HCT116 (cell line): ENCODE results near the gene HRG. TPM values are rescaled to one million over a fixed set of nuclear protein-coding genes. Genes with fewer than 3 reads are reported as not detected.

Experiments
- ATAC-seq: fragments of 200-7000 bp; cut with Tn5 transposase; 2 replicates; pipeline ENCODE4 v1.9.1; 2020; ENCODE audit warnings: mild to moderate bottlenecking, moderate library complexity
- BruUV-seq: library from RNA; stranded (reverse); fragments of 400-500 nt; replicated peaks from 2 replicates; lab custom pipeline; 2021; lab: Mats Ljungman, UMichigan
- CTCF ChIA-PET: fragments of 300-600 bp; sonication (Branson Sonifier 250); formaldehyde crosslinking; loops from one replicate; lab custom pipeline; 2021; ENCODE audit warnings: antibody characterized with exemption; lab: Charles Lee
- POLR2A ChIA-PET: fragments of 300-600, 350-600 bp; sonication (Branson Sonifier 250); formaldehyde crosslinking; loops from one replicate; lab custom pipeline; 2021; ENCODE audit warnings: antibody characterized with exemption; lab: Charles Lee
- RAD21 ChIA-PET, 2 experiments: fragments of 300-600 bp; sonication (Branson Sonifier 250); formaldehyde crosslinking; loops; one replicate each; lab custom pipeline; 2023; ENCODE audit warnings: low total read pairs in 2 of 2; ENCODE audit not compliant: uncharacterized antibody in 2 of 2, unreplicated experiment in 2 of 2, low non-redundant PET in 1 of 2; lab: Charles Lee
- DNase-seq: peaks from one replicate; pipeline ENCODE4 v3.0.0-alpha.2; 2010; ENCODE audit warnings: low read depth, low spot score
- H2AFZ ChIP-seq: fragments of 200-600 bp; shearing (Covaris generic), sonication (generic); 2 replicates; pipeline ENCODE4 v1.6.1; 2017; ENCODE audit warnings: low read depth, mixed run types, mixed read lengths, antibody characterized with exemption, low read length; ENCODE audit not compliant: poor library complexity, severe bottlenecking
- H3K27ac ChIP-seq: 2 replicates; pipeline ENCODE4 v1.5.1; 2012; ENCODE audit warnings: low read depth, low read length
- H3K27me3 ChIP-seq: fragments of 200-600 bp; sonication (generic); 2 replicates; pipeline ENCODE4 v1.6.1; 2016; ENCODE audit warnings: mixed run types, low read length, mixed read lengths; ENCODE audit not compliant: insufficient read depth
- H3K36me3 ChIP-seq, 2 experiments: fragments of 200-500 bp in 1 of 2; fragments of 200-600 bp in 1 of 2; sonication (Bioruptor generic) in 1 of 2; sonication (generic) in 1 of 2; 2 replicates each; pipeline versions ENCODE4 v1.5.1 to v1.6.1; 2014 to 2016; ENCODE audit warnings: low read length in 2 of 2, inconsistent platforms in 1 of 2, mixed read lengths in 1 of 2, mixed run types in 1 of 2; ENCODE audit not compliant: insufficient read depth in 2 of 2, control insufficient read depth in 1 of 2
- H3K4me1 ChIP-seq, 2 experiments: fragments of 200-600 bp in 1 of 2; sonication (generic) in 1 of 2; 2 replicates each; pipeline versions ENCODE4 v1.5.1 to v1.6.1; 2012 to 2017; ENCODE audit warnings: low read length in 2 of 2, inconsistent platforms in 1 of 2, mild to moderate bottlenecking in 1 of 2, mixed read lengths in 1 of 2, mixed run types in 1 of 2, moderate library complexity in 1 of 2; ENCODE audit not compliant: insufficient read depth in 2 of 2, control insufficient read depth in 1 of 2
- H3K4me2 ChIP-seq: fragments of 200-600 bp; sonication (generic); 2 replicates; pipeline ENCODE4 v1.6.1; 2017; ENCODE audit warnings: mixed run types, low read length, mixed read lengths
- H3K4me3 ChIP-seq, 2 experiments: fragments of 200-600 bp in 1 of 2; sonication (generic) in 1 of 2; replicated peaks in 1 of 2; 2 replicates each; pipeline ENCODE4 v1.5.1; 2011 to 2016; ENCODE audit warnings: low read length in 2 of 2, control low read depth in 1 of 2, low read depth in 1 of 2, mild to moderate bottlenecking in 1 of 2, mixed read lengths in 1 of 2, mixed run types in 1 of 2
- H3K79me2 ChIP-seq: fragments of 200-600 bp; sonication (generic); 2 replicates; pipeline ENCODE4 v1.6.1; 2017; ENCODE audit warnings: mild to moderate bottlenecking, mixed run types, low read length, moderate library complexity, mixed read lengths; ENCODE audit not compliant: insufficient read depth
- H3K9ac ChIP-seq: fragments of 200-600 bp; sonication (generic); 2 replicates; pipeline ENCODE4 v1.6.1; 2016; ENCODE audit warnings: low read length, mixed read lengths
- H3K9me2 ChIP-seq: fragments of 200-600 bp; sonication (generic), shearing (Covaris generic); 2 replicates; pipeline ENCODE4 v1.6.1; 2017; ENCODE audit warnings: mixed run types, mild to moderate bottlenecking, moderate library complexity; ENCODE audit not compliant: insufficient read depth
- H3K9me3 ChIP-seq, 2 experiments: fragments of 200-500 bp in 1 of 2; fragments of 200-600 bp in 1 of 2; sonication (Bioruptor generic) in 1 of 2; sonication (generic) in 1 of 2; 2 replicates each; pipeline ENCODE4 v1.6.1; 2014 to 2017; ENCODE audit warnings: low read length in 2 of 2, mixed read lengths in 2 of 2, inconsistent platforms in 1 of 2, low read depth in 1 of 2, mild to moderate bottlenecking in 1 of 2, mixed run types in 1 of 2, moderate library complexity in 1 of 2; ENCODE audit not compliant: control insufficient read depth in 1 of 2, insufficient read depth in 1 of 2
- H4K20me1 ChIP-seq: fragments of 200-600 bp; sonication (generic), shearing (Covaris generic); 2 replicates; pipeline ENCODE4 v1.6.1; 2017; ENCODE audit warnings: mixed run types, mild to moderate bottlenecking, moderate library complexity; ENCODE audit not compliant: insufficient read depth
- ATF3 ChIP-seq: IDR thresholded peaks from 2 replicates; pipeline ENCODE4 v1.6.1; 2012
- CEBPB ChIP-seq: IDR thresholded peaks from 2 replicates; pipeline ENCODE4 v1.6.1; 2012; ENCODE audit warnings: low read depth
- EGR1 ChIP-seq: IDR thresholded peaks from 2 replicates; pipeline ENCODE4 v1.6.1; 2012; ENCODE audit warnings: low read depth
- MAX ChIP-seq: IDR thresholded peaks from 2 replicates; pipeline ENCODE4 v1.6.1; 2012
- POLR2A ChIP-seq: IDR thresholded peaks from 2 replicates; pipeline ENCODE4 v1.7.0; 2011; ENCODE audit warnings: borderline replicate concordance; ENCODE audit not compliant: insufficient read depth, insufficient read length; ENCODE audit errors: extremely low read depth
- SP1 ChIP-seq: IDR thresholded peaks from 2 replicates; pipeline ENCODE4 v1.6.1; 2012; ENCODE audit warnings: low read depth
- ZNF274 ChIP-seq: fragments of 200-500 bp; sonication (Bioruptor generic); IDR thresholded peaks from 2 replicates; pipeline ENCODE4 v1.6.1; 2014; ENCODE audit warnings: mild to moderate bottlenecking, low read depth, low read length, inconsistent platforms
- intact Hi-C: fragments of 100-400 bp; cut with micrococcal nuclease; formaldehyde crosslinking; loops from 2 replicates; pipeline ENCODE4 v1.10.0; 2022
- total RNA-seq: library from RNA; stranded (reverse); gene quantifications from one replicate; pipeline ENCODE4 v1.2.1, GENCODE V29; 2021; ENCODE audit not compliant: unreplicated experiment
- TF ChIP-seq, protein P1 (sequence below): IDR thresholded peaks from 2 replicates; pipeline ENCODE4 v1.6.1; 2012; ENCODE audit warnings: low read depth
- TF ChIP-seq, protein P2 (sequence below): IDR thresholded peaks from 2 replicates; pipeline ENCODE4 v1.6.1; 2011; ENCODE audit warnings: mild to moderate bottlenecking, low read length, moderate library complexity; ENCODE audit not compliant: insufficient replicate concordance; ENCODE audit errors: extremely low read depth

HRG gene
- total RNA-seq, 1 experiment from 2014 or later = 0.42 TPM

GRCh38 chr3:186640473-186640818 is 25.4 kb upstream of the HRG start (continued):
- TF ChIP-seq ZNF274 (no peak), MAX (no peak), ATF3 (no peak)

DNA sequence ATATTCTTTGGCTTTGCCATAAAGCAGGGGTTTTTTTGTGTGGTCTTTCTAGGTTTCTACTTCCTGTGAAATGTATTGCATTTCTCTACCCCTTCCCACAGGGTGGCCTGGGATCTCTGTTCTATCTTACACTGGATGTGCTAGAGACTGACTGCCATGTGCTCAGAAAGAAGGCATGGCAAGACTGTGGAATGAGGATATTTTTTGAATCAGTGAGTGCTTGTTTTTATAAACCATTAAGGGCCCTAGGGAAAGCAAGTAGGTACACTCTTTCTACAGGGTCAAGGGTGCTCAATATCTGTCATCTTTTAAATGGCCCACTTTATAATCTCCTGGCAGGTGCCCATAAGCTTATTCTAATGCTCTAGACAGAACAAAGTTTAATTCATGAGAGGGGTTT is 24.9 kb upstream of the HRG start:
- CTCF ChIA-PET = no interaction called here
- no peaks in the 10 kb centered on the region for H4K20me1 ChIP-seq
- H3K9me3 ChIP-seq = no peaks in the 10 kb centered on the region
- no peak overlapping the region for H3K4me2 ChIP-seq
- ATAC-seq (no peak), DNase-seq (no peak)
- intact Hi-C loops = no loop called here
- H3K27ac ChIP-seq = no peak overlapping the region
- no peak overlapping the region for H3K9ac ChIP-seq
- no peaks in the 10 kb centered on the region for H3K27me3 ChIP-seq
- POLR2A ChIA-PET = no interaction called here
- TF ChIP-seq, protein P1, sequence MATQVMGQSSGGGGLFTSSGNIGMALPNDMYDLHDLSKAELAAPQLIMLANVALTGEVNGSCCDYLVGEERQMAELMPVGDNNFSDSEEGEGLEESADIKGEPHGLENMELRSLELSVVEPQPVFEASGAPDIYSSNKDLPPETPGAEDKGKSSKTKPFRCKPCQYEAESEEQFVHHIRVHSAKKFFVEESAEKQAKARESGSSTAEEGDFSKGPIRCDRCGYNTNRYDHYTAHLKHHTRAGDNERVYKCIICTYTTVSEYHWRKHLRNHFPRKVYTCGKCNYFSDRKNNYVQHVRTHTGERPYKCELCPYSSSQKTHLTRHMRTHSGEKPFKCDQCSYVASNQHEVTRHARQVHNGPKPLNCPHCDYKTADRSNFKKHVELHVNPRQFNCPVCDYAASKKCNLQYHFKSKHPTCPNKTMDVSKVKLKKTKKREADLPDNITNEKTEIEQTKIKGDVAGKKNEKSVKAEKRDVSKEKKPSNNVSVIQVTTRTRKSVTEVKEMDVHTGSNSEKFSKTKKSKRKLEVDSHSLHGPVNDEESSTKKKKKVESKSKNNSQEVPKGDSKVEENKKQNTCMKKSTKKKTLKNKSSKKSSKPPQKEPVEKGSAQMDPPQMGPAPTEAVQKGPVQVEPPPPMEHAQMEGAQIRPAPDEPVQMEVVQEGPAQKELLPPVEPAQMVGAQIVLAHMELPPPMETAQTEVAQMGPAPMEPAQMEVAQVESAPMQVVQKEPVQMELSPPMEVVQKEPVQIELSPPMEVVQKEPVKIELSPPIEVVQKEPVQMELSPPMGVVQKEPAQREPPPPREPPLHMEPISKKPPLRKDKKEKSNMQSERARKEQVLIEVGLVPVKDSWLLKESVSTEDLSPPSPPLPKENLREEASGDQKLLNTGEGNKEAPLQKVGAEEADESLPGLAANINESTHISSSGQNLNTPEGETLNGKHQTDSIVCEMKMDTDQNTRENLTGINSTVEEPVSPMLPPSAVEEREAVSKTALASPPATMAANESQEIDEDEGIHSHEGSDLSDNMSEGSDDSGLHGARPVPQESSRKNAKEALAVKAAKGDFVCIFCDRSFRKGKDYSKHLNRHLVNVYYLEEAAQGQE = no peak
- TF ChIP-seq, protein P2, sequence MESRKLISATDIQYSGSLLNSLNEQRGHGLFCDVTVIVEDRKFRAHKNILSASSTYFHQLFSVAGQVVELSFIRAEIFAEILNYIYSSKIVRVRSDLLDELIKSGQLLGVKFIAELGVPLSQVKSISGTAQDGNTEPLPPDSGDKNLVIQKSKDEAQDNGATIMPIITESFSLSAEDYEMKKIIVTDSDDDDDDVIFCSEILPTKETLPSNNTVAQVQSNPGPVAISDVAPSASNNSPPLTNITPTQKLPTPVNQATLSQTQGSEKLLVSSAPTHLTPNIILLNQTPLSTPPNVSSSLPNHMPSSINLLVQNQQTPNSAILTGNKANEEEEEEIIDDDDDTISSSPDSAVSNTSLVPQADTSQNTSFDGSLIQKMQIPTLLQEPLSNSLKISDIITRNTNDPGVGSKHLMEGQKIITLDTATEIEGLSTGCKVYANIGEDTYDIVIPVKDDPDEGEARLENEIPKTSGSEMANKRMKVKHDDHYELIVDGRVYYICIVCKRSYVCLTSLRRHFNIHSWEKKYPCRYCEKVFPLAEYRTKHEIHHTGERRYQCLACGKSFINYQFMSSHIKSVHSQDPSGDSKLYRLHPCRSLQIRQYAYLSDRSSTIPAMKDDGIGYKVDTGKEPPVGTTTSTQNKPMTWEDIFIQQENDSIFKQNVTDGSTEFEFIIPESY = no peak
- TF ChIP-seq SP1 (no peak), EGR1 (no peak), CEBPB (no peak), ATF3 (no peak), POLR2A (no peak)
- TF ChIP-seq, all 23 proteins: peak for 0
- Histone ChIP-seq H3K4me3 (no peak overlapping the region), H3K79me2 (no peaks in the 10 kb centered on the region), H3K36me3 (no peaks in the 10 kb centered on the region), H2AFZ (no peak overlapping the region), H3K9me2 (no peaks in the 10 kb centered on the region), H3K4me1 (peaks cover 0 to 5% of the 10 kb centered on the region in 2 experiments; a peak in 1 of 4 replicates)
- BruUV-seq = no TSS peak
- RAD21 ChIA-PET = no interaction called here
